NCI-H524 treated with DMSO at 0.1 percent for 48 hours (cell line): ENCODE measurements around the gene FLT3LG.
A peak's percentile ranks its signal among the peaks of the same experiment; 100 is the strongest.
"Not testable (repeated sequence)": the region's sequence is repeated elsewhere in the genome, so short reads cannot be mapped to it uniquely, and the experiment has no call there.

Experiments used
- DNase-seq: peaks from one replicate; lab custom pipeline; 2025; lab: John Stamatoyannopoulos, UW

The FLT3LG gene

GRCh38 chr19:49461656-49462055 lies 12.4 kb upstream of the FLT3LG start:
- DNase-seq: no peak

- no peak for DNase-seq
Measured at GRCh38 chr19:49462492-49462891, 11.5 kb upstream of the FLT3LG start.

DNA sequence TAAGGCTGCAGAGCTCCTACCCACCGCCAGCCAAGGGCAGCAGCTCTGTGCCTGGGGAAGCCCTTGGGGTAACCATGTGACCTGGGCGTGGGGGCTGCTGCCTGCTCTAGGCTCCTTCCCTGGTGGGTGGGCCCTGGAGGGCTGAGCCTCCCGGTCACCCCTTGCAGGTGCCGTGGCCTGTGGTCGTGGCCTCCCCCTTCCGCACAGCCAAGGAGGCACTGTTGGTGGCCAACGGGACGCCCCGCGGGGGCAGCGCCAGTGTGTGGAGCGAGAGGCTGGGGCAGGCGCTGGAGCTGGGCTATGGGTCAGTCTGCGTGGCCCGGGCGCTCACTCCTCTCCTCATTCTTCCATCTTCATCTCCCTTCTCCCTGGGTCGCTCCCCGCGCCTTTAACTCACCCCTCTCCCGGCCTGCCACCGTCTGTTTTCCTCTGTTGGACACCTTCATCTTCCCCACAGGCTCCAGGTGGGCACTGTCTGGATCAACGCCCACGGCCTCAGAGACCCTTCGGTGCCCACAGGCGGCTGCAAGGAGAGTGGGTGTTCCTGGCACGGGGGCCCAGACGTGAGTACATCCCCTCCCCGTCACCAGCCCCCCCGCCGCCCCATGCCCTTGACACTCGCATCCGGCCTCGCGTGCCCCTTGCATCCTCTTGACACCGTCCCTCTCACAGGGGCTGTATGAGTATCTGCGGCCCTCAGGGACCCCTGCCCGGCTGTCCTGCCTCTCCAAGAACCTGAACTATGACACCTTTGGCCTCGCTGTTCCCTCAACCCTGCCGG lies 9.9 kb upstream of the FLT3LG start:
- no peak for DNase-seq

- DNase-seq: no peak
Measured at GRCh38 chr19:49465371-49465770, 8.6 kb upstream of the FLT3LG start.

DNA sequence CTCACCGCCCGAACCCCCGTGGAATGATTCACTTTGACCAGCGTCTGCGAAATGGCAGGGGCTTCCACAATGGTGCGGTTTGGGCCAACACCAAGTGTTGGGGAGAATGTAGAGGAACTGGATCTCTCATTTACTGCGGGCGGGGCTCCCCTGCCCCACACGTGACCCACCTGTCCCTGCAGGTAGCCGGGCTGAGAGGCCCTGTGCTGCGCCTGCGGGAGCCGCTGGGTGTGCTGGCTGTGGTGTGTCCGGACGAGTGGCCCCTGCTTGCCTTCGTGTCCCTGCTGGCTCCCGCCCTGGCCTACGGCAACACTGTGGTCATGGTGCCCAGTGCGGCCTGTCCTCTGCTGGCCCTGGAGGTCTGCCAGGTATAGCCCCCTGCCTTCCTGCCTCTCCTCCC lies 5.8 kb upstream of the FLT3LG start:
- no peak for DNase-seq

GRCh38 chr19:49468746-49469447 lies 5.1 kb upstream of the FLT3LG start:
- DNase-seq: peak; percentile 65

DNA sequence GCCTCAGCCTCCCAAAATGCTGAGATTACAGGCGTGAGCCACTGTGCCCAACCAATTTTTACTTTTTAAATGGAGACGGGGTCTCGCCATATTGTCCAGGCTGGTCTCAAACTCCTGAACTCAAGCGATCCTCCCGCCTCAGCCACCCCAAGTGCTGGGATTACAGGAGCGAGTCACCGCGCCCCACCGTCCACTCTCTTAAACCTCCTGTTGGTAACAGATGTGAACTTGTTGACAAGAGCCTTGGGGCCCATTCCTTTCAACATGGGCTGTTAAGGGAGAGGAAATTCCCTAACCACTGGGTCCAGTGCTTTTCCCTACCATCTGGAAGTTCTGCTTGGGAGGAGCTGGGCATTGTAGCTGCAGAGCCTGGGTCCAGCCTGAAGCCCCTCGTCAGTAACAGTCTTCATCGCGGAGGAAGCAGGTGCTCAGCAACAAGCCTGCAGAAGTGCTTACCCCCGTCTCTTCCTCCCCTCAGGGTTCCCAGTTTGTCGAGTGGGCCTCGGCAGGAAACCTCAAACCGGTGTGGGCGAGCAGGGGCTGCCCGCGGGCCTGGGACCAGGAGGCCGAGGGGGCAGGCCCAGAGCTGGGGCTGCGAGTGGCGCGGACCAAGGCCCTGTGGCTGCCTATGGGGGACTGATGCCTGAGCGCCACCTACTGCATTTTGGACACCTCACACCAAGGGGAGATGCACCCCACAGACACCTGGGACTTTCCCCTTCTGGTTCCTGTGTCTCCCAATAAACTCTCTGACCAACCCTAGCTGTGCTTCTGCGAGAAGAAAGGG lies 4.0 kb upstream of the FLT3LG start:
- DNase-seq: peak; percentile 84

- no peak for DNase-seq
Measured at GRCh38 chr19:49470615-49470978, 3.4 kb upstream of the FLT3LG start.

- no peak for DNase-seq
Measured at GRCh38 chr19:49472936-49473335, 1.1 kb upstream of the FLT3LG start.

DNA sequence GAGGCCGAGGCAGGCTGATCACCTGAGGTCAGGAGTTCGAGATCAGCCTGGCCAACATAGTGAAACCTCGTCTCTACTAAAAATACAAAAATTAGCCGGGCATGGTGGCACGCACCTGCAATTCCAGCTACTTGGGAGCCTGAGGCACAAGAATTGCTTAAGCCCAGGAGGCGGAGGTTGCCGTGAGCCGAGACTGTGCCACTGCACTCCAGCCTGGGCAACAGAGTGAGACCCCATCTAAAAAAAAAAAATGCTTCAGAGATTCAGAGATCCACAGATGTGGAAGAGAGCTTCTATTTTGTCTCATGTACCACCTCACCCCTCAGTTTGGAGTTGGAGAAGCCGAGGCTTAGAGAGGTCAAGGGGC lies 531 bp upstream of the FLT3LG start:
- not testable (repeated sequence) for DNase-seq

DNA sequence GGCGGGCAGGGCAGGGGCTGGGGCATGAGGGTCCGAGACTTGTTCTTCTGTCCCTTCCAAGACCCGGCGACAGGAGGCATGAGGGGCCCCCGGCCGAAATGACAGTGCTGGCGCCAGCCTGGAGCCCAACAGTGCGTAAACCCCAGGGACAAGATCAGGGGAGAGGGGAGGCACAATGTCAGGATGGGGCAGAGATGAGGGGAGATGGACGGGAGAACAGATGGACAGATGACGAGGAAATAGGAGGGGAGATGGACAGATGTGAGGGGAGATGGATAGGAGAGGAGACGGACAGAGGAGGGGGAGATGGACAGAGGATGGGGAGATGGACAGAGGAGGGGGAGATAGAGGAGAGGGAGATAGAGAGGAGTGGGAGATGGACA lies 518 bp downstream of the FLT3LG start:
- DNase-seq: no peak

GRCh38 chr19:49475191-49475917 lies 1.3 kb downstream of the FLT3LG start:
- no peak for DNase-seq

- DNase-seq: no peak
Measured at GRCh38 chr19:49475995-49476880, 2.2 kb downstream of the FLT3LG start.

DNA sequence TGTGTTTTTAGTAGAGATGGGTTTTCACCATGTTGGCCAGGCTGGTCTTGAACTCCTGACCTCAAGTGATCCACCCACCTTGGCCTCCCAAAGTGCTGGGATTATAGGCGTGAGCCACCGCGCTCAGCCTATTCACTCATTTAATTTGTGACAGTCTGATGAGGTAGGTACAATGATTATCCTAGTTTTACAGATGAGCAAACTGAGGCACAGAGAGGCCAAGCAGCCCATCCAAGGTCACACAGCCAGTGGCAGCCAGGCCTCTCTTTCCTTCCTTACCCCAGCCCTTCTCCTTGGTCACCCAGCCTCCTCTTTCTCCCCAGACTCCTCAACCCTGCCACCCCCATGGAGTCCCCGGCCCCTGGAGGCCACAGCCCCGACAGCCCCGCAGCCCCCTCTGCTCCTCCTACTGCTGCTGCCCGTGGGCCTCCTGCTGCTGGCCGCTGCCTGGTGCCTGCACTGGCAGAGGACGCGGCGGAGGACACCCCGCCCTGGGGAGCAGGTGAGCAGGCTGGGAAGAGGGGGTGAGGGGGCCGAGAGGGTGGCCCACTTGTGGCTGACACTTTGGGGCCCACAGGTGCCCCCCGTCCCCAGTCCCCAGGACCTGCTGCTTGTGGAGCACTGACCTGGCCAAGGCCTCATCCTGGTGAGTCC lies 6.1 kb downstream of the FLT3LG start:
- DNase-seq: no peak

DNA sequence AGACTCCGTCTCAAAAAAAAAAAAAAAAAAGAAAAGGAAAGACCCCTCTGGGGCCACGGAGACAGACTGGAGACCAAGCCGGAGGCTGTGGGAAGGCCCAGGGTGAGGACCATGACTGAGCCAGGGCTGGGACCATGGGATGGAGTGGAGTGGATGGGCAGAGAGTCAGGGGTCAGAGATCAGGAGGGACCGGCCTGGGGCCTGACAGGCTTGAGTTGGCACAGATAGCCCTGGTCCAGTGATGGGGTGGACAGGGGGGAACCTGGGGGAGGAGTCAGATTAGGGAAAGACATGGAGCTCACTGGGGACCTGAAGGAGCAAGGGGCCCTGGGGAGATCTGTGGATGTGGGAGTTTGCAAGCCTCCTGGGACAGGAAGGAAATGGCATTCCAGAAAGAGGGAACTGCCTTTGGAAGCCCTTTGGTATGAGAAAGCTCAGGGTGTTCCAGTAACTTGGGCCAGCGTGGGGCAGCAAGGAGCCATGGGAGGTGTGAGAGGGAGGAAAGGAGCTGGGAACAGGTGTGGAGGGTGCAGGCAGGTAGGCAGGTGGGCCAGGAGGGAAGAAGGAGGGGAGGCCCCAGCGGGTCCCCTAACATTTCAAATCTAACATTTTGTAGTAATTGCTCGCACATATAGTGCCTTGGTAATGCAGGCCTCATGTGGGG lies 7.1 kb downstream of the FLT3LG start:
- DNase-seq: no peak

GRCh38 chr19:49486232-49486631 lies 12.2 kb downstream of the FLT3LG start:
- DNase-seq: no peak

- no peak for DNase-seq
Measured at GRCh38 chr19:49486710-49487276, 12.8 kb downstream of the FLT3LG start.

GRCh38 chr19:49487277-49488045 lies 13.4 kb downstream of the FLT3LG start, which contains the start of gene RPL13A:
Gene RPL13A, plus strand, starts transcription at chr19:49487608. Its CDS starts 22 bp downstream, at chr19:49487630.
- peak; percentile 87 for DNase-seq
